Right lobe of liver (tissue), 4 donors: ENCODE measurements around the gene LHX4.

Experiments used
- POLR2A ChIP-seq: fragments of 450-650 bp; IDR thresholded peaks from one replicate; pipeline ENCODE4 v1.6.1; 2017; ENCODE audit warnings: antibody characterized with exemption, mild to moderate bottlenecking
- TF ChIP-seq, protein P1 (sequence below), 4 donors: fragments of 200-600 bp in 3 of 4; fragments of 450-650 bp in 1 of 4; IDR thresholded peaks; one replicate each; pipeline versions ENCODE4 v1.5.1 to v1.8.0; 2016 to 2022; ENCODE audit warnings: antibody characterized with exemption in 4 of 4, mild to moderate bottlenecking in 2 of 4
- donor health status: DM: no; HTN: no; CAD: no.
- donor health status: DM: no; HTN: no; CAD: no.
- donor health status: DM: no; HTN: yes; CAD: no.

DNA sequence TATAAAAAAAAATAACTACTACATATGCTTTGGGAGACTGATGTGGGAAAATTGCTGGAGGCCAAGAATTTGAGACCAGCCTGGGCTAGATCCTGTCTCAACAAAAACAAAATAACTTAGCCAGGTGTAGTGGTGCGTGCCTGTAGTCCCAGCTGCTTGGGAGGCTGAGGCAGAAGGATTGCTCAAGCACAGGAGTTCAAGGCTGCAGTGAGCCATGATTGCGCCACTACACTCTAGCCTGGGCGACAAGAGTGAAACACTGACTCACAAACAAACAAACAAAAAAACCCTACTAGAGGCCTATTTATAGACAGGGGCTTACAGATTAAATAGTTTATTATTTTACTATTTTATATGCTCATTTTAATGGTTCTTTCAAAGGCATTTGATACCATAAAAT, 80.0 kb downstream of the LHX4 start:
- no peak for TF ChIP-seq POLR2A
- TF ChIP-seq, protein P1, sequence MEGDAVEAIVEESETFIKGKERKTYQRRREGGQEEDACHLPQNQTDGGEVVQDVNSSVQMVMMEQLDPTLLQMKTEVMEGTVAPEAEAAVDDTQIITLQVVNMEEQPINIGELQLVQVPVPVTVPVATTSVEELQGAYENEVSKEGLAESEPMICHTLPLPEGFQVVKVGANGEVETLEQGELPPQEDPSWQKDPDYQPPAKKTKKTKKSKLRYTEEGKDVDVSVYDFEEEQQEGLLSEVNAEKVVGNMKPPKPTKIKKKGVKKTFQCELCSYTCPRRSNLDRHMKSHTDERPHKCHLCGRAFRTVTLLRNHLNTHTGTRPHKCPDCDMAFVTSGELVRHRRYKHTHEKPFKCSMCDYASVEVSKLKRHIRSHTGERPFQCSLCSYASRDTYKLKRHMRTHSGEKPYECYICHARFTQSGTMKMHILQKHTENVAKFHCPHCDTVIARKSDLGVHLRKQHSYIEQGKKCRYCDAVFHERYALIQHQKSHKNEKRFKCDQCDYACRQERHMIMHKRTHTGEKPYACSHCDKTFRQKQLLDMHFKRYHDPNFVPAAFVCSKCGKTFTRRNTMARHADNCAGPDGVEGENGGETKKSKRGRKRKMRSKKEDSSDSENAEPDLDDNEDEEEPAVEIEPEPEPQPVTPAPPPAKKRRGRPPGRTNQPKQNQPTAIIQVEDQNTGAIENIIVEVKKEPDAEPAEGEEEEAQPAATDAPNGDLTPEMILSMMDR (IDR thresholded peaks at IDR 0.05) = no peak
